Subcutaneous adipose tissue (tissue), 4 donors: ENCODE measurements around the gene MAGEA10. TPM values are rescaled to one million over a fixed set of nuclear protein-coding genes. Genes with fewer than 3 reads are reported as not detected.

ENCODE experiments used
- total RNA-seq, 4 donors: library from RNA; depleted of rRNA; stranded (reverse); fragments of >200 nt; gene quantifications; one replicate each; pipeline ENCODE4 v1.1.0, GENCODE V29; 2016
- TF ChIP-seq, protein P1 (sequence below): fragments of 450-650 bp; IDR thresholded peaks from one replicate; pipeline ENCODE4 v1.5.1; 2016; ENCODE audit warnings: low read depth, mild to moderate bottlenecking, control low read depth, antibody characterized with exemption, moderate library complexity

Gene MAGEA10
- total RNA-seq, 4 donors from 2014 or later: not detected

DNA sequence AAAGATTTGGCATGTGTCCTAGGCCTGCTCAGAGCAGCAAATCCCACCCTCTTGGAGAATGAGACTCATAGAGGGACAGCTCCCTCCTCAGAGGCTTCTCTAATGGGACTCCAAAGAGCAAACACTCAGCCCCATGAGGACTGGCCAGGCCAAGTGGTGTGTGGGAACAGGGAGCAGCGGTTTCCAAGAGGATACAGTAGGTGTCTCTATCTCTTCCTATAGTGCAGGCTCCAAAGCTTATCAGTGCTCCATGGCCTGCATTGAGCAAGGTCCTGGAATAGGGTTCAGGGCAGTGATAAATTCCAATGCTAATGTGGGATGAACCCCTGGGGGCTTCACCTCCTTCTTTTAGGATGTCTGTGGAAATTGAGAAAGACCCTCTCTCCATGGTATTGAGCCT, 15.7 kb upstream of the MAGEA10 start:
- TF ChIP-seq, protein P1, sequence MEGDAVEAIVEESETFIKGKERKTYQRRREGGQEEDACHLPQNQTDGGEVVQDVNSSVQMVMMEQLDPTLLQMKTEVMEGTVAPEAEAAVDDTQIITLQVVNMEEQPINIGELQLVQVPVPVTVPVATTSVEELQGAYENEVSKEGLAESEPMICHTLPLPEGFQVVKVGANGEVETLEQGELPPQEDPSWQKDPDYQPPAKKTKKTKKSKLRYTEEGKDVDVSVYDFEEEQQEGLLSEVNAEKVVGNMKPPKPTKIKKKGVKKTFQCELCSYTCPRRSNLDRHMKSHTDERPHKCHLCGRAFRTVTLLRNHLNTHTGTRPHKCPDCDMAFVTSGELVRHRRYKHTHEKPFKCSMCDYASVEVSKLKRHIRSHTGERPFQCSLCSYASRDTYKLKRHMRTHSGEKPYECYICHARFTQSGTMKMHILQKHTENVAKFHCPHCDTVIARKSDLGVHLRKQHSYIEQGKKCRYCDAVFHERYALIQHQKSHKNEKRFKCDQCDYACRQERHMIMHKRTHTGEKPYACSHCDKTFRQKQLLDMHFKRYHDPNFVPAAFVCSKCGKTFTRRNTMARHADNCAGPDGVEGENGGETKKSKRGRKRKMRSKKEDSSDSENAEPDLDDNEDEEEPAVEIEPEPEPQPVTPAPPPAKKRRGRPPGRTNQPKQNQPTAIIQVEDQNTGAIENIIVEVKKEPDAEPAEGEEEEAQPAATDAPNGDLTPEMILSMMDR: no peak

DNA sequence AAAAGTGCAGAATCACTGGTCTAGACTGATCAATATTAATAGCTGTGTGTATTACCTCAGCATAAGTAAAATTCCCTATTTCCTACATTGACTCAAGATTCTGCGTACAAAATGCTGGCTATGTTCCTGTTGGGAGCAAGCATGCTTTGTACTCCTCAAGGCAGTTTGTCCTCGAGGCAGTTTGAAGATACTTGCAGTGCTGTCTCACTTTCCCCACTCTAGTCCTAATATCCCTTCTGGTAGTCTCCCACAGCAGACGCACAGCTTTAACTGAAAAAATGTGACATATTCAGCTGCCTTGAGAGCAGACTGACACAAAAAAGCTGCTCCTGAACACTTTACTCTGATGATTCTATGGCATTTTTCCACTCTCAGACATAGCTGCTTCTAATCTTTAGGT, 12.9 kb upstream of the MAGEA10 start:
- TF ChIP-seq, protein P1: no peak

DNA sequence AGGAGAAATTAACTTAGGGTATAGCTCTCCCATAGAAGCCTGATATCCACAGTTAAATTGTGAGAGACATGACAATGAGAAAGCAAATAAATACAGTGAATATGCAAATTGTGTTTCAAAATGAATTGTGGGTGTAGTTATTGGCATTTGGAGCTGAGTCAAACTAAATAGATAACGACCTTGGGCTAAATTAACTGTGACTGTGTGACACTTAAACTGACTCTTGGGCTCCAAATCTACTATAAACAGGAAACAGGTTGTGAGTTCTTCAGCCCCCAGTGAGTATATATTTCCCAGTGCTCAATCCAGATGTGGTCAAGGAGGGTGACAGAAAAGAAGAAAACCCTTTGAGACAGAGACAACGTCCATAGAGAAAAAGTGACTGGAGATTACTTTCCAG, 11.3 kb upstream of the MAGEA10 start:
- TF ChIP-seq, protein P1: no peak

DNA sequence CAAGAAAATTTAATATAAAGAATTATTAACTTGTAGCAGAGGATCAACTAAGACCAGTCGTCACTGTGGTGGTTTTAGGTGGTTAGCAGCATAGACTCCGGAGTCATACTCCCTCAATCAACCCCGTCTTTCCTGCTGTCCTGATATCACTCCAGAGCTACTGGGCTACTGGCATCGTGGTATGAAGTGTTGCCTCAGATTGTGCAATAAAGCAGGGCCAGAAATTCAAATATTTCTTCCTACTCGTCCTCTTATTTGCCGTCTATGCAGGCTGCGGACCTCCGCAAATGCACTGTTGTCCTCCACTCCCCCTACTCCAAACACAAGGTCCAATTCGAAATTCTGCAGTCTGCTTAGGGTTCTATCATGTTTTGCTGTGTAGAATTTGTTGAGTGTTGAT, 1.2 kb upstream of the MAGEA10 start:
- TF ChIP-seq, protein P1: no peak

DNA sequence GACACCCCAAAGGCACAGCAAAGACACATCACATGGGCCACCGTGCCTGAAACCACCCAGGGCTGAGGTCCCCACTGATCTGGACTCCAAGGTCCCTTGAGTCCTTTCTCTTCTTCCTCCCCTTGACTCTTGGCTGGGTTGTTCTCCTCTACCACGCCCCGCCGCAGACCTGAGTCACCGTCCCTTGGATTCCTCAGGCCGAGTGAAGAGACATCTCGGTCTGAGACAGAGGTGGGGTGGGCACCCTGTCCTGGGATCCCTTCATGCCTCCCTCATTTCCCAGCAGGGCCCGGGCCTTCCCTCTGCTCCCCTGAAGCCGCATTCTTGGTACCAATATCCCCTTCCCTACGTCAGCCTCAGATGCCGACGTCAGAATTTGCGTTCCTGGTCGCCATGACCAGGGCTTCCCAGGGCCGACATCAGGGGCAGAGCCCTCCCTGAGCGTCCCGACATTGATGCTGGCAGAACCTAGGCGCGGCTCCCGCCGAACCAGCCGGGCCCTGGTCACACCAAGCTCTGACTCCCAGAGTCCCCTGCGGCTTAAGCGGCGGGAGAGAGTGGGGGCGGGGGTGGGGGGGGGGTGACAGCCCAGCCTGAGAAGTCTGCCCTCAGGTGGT, 498 bp downstream of the MAGEA10 start:
- TF ChIP-seq, protein P1: no peak

DNA sequence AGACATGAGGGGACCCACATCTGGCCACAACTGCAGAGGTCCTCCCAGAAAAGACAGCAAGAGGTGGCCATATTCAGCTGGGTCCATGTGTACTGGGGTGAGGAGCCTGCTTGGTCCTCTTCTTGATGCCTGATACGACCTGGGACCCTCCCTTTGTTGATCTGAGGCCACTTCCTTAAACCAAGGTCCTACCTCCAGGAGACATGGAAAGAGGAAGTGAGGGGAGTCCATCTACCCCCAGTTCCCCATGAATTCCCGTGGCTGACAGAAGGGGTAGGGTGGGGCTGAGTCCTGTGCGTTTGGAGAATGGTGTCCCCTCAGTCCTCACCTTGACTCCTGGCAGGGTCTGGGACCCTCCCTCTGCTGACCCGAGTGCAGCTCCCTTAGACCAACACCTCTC, 2.1 kb downstream of the MAGEA10 start:
- TF ChIP-seq, protein P1: no peak

DNA sequence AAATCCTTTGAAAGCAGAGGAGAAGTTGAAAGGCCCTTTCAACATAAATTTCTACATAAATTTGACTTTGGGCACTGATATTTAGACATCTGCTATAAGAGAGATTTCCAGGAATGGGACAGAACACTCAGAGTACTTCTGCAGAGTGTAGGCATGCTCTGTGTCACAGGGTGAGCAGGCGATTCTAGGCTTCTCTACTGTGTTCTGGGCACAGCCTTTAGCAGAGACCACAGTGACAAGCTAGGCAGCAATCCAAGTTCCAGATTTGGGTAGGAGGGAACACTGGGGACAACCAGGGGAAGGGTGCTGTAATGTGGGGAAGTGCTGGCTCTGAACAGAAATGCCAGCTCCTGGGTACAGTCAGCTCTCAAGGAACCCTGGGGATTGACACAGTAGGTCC, 6.9 kb downstream of the MAGEA10 start:
- TF ChIP-seq, protein P1: no peak
